IMR-90 (cell line): Measurements from ENCODE around the gene APOL5. TPM values are rescaled to one million over a fixed set of nuclear protein-coding genes. Genes with fewer than 3 reads are reported as not detected.

ENCODE experiments used
- ATAC-seq: fragments of 200-7000 bp; cut with Tn5 transposase; 2 replicates; pipeline ENCODE4 v1.9.1; 2020; ENCODE audit warnings: low read depth, mild to moderate bottlenecking, moderate library complexity
- BruUV-seq: library from RNA; stranded (reverse); fragments of 400-500 nt; replicated peaks from 2 replicates; lab custom pipeline; 2021; lab: Mats Ljungman, UMichigan
- CTCF ChIA-PET: fragments of 300-600 bp; formaldehyde crosslinking; extraction: SDS; loops from one replicate; lab custom pipeline; 2021; ENCODE audit warnings: antibody characterized with exemption; lab: Yijun Ruan, JAX
- POLR2A ChIA-PET: fragments of 300-600 bp; sonication (Branson Sonifier 250); formaldehyde crosslinking; loops from one replicate; lab custom pipeline; 2022; ENCODE audit warnings: antibody characterized with exemption; ENCODE audit not compliant: unreplicated experiment; lab: Charles Lee
- DNase-seq: peaks from one replicate; pipeline ENCODE4 v3.0.0; 2013
- H2AFZ ChIP-seq: replicated peaks from 2 replicates; pipeline ENCODE3; 2013; ENCODE audit warnings: low read length, mild to moderate bottlenecking; ENCODE audit not compliant: poor library complexity
- H2AK5ac ChIP-seq: 2 replicates; pipeline ENCODE4 v1.6.1; 2013; ENCODE audit warnings: low read depth, low read length, inconsistent platforms
- H2AK9ac ChIP-seq: replicated peaks from 2 replicates; pipeline ENCODE3; 2013; ENCODE audit warnings: mild to moderate bottlenecking, low read depth, low read length, moderate library complexity; ENCODE audit not compliant: poor library complexity
- H2BK120ac ChIP-seq: 2 replicates; pipeline ENCODE4 v1.6.1; 2013; ENCODE audit warnings: low read depth, low read length, inconsistent platforms
- H2BK15ac ChIP-seq: 3 replicates; pipeline ENCODE4 v1.6.1; 2013; ENCODE audit warnings: low read depth, low read length, inconsistent platforms
- H2BK20ac ChIP-seq: 2 replicates; pipeline ENCODE4 v1.6.1; 2013; ENCODE audit warnings: low read depth, mild to moderate bottlenecking, inconsistent platforms, low read length, moderate library complexity
- H2BK5ac ChIP-seq: 2 replicates; pipeline ENCODE4 v1.6.1; 2013; ENCODE audit warnings: mild to moderate bottlenecking, low read depth, low read length, inconsistent platforms; ENCODE audit not compliant: poor library complexity, severe bottlenecking
- H3K14ac ChIP-seq: replicated peaks from 2 replicates; pipeline ENCODE4 v1.6.1; 2013; ENCODE audit warnings: low read depth, low read length, inconsistent platforms
- H3K18ac ChIP-seq: 2 replicates; pipeline ENCODE4 v1.6.1; 2013; ENCODE audit warnings: low read depth, low read length, control low read depth
- H3K23ac ChIP-seq: 2 replicates; pipeline ENCODE4 v1.6.1; 2013; ENCODE audit warnings: low read depth, low read length, inconsistent platforms
- H3K27ac ChIP-seq: 2 replicates; pipeline ENCODE4 v1.5.1; 2013; ENCODE audit warnings: mild to moderate bottlenecking, control low read depth, low read length; ENCODE audit not compliant: insufficient read depth
- H3K27me3 ChIP-seq: 2 replicates; pipeline ENCODE4 v1.6.1; 2013; ENCODE audit warnings: low read length; ENCODE audit not compliant: control insufficient read depth, insufficient read depth
- H3K36me3 ChIP-seq: 2 replicates; pipeline ENCODE4 v1.6.1; 2013; ENCODE audit warnings: low read length, mixed read lengths; ENCODE audit not compliant: control insufficient read depth, insufficient read depth
- H3K4ac ChIP-seq: 2 replicates; pipeline ENCODE4 v1.6.1; 2013; ENCODE audit warnings: low read depth, low read length, inconsistent platforms
- H3K4me1 ChIP-seq: 2 replicates; pipeline ENCODE4 v1.6.1; 2013; ENCODE audit warnings: low read length, mixed read lengths; ENCODE audit not compliant: control insufficient read depth, insufficient read depth
- H3K4me2 ChIP-seq: 2 replicates; pipeline ENCODE4 v1.6.1; 2013; ENCODE audit warnings: low read depth, mild to moderate bottlenecking, control low read depth, low read length, moderate library complexity
- H3K4me3 ChIP-seq: 2 replicates; pipeline ENCODE4 v1.5.1; 2013; ENCODE audit warnings: low read depth, mild to moderate bottlenecking, control low read depth, low read length, moderate library complexity; ENCODE audit not compliant: insufficient read depth
- H3K56ac ChIP-seq: 2 replicates; pipeline ENCODE4 v1.6.1; 2013; ENCODE audit warnings: low read length, inconsistent platforms; ENCODE audit not compliant: insufficient read depth; ENCODE audit errors: extremely low read depth
- H3K79me1 ChIP-seq, 2 experiments: 2 replicates each; pipeline ENCODE4 v1.6.1; 2013; ENCODE audit warnings: low read length in 2 of 2, inconsistent platforms in 1 of 2, low read depth in 1 of 2
- H3K9ac ChIP-seq: 2 replicates; pipeline ENCODE4 v1.6.1; 2013; ENCODE audit warnings: low read depth, low read length, control low read depth
- H3K9me1 ChIP-seq: 2 replicates; pipeline ENCODE4 v1.6.1; 2013; ENCODE audit warnings: low read length, inconsistent platforms; ENCODE audit not compliant: insufficient read depth
- H3K9me3 ChIP-seq: 2 replicates; pipeline ENCODE4 v1.6.1; 2013; ENCODE audit warnings: low read length; ENCODE audit not compliant: control insufficient read depth, insufficient read depth
- H4K20me1 ChIP-seq: 2 replicates; pipeline ENCODE4 v1.6.1; 2013; ENCODE audit warnings: low read length, inconsistent platforms; ENCODE audit not compliant: insufficient read depth
- H4K5ac ChIP-seq: 2 replicates; pipeline ENCODE4 v1.6.1; 2013; ENCODE audit warnings: mild to moderate bottlenecking, low read depth, low read length, control low read depth
- H4K8ac ChIP-seq, 2 experiments: 2 replicates each; pipeline ENCODE4 v1.6.1; 2013; ENCODE audit warnings: low read depth in 2 of 2, low read length in 2 of 2, control low read depth in 1 of 2, inconsistent platforms in 1 of 2
- H4K91ac ChIP-seq: 2 replicates; pipeline ENCODE4 v1.6.1; 2013; ENCODE audit warnings: low read depth, low read length, inconsistent platforms; ENCODE audit not compliant: insufficient read depth
- CHD1 ChIP-seq: IDR thresholded peaks from 2 replicates; pipeline ENCODE4 v1.6.1; 2012; ENCODE audit warnings: low read depth, low read length, improper control_type of control experiment
- MAFK ChIP-seq: IDR thresholded peaks from 2 replicates; pipeline ENCODE4 v1.6.1; 2012; ENCODE audit warnings: low read depth, low read length, improper control_type of control experiment
- MXI1 ChIP-seq: IDR thresholded peaks from 2 replicates; pipeline ENCODE4 v1.6.1; 2012; ENCODE audit warnings: low read depth, mild to moderate bottlenecking, low read length, moderate library complexity, borderline replicate concordance
- RAD21 ChIP-seq: IDR thresholded peaks from 2 replicates; pipeline ENCODE4 v1.6.1; 2012; ENCODE audit warnings: low read length, improper control_type of control experiment
- SMC3 ChIP-seq: fragments of 150-350 bp; IDR thresholded peaks from 2 replicates; pipeline ENCODE4 v1.6.1; 2016; ENCODE audit warnings: low read depth, mild to moderate bottlenecking, antibody characterized with exemption, low read length, moderate library complexity
- WGBS, 2 experiments: methylation state at CpG; one replicate each; pipeline versions ENCODE4 v1.1.5 to v1.1.7; 2013; ENCODE audit warnings: missing lambda C conversion rate in 2 of 2; ENCODE audit not compliant: insufficient read length in 1 of 2; ENCODE audit errors: extremely low coverage in 2 of 2; 5-methylcytosine and 5-hydroxymethylcytosine counted together
- dilution Hi-C: fragments of 300-500 bp; cut with HindIII; formaldehyde crosslinking; loops from one replicate; pipeline ENCODE4 v1.14.3; 2018; ENCODE audit warnings: low sequenced_read_pairs; ENCODE audit not compliant: unreplicated experiment
- in situ Hi-C: fragments of 300-500 bp; cut with MboI; formaldehyde crosslinking; loops from 3 replicates; pipeline ENCODE4 v1.14.3; 2019; ENCODE audit warnings: low sequenced_read_pairs, inconsistent platforms, mixed read lengths
- intact Hi-C: fragments of 100-400 bp; cut with micrococcal nuclease; formaldehyde crosslinking; loops from 2 replicates; pipeline ENCODE4 v1.10.0; 2022
- polyA plus RNA-seq, 3 experiments: library from polyadenylated mRNA; depleted of rRNA; stranded (reverse); fragments of >200 nt; gene quantifications; 2 replicates each; pipeline ENCODE4 v1.2.3, GENCODE V29; 2012; ENCODE audit warnings: low replicate concordance in 1 of 3
- total RNA-seq: library from RNA; depleted of rRNA; stranded (reverse); fragments of >200 nt; gene quantifications from 2 replicates; pipeline ENCODE4 v1.2.3, GENCODE V29; 2012
- TF ChIP-seq, protein P1 (sequence below): conservative IDR thresholded peaks from 2 replicates; pipeline ENCODE4 v1.5.1; 2012; ENCODE audit warnings: mild to moderate bottlenecking, low read depth, low read length, improper control_type of control experiment
- TF ChIP-seq, protein P2 (sequence below): fragments of 150-350 bp; IDR thresholded peaks from 2 replicates; pipeline ENCODE4 v1.6.1; 2017; ENCODE audit warnings: mild to moderate bottlenecking, antibody characterized with exemption, low read length, low read depth

Gene APOL5
- total and polyA plus RNA-seq, 2 of the 4 experiments (the other 2 are of a cell fraction): 0.15 to 0.18 TPM

DNA sequence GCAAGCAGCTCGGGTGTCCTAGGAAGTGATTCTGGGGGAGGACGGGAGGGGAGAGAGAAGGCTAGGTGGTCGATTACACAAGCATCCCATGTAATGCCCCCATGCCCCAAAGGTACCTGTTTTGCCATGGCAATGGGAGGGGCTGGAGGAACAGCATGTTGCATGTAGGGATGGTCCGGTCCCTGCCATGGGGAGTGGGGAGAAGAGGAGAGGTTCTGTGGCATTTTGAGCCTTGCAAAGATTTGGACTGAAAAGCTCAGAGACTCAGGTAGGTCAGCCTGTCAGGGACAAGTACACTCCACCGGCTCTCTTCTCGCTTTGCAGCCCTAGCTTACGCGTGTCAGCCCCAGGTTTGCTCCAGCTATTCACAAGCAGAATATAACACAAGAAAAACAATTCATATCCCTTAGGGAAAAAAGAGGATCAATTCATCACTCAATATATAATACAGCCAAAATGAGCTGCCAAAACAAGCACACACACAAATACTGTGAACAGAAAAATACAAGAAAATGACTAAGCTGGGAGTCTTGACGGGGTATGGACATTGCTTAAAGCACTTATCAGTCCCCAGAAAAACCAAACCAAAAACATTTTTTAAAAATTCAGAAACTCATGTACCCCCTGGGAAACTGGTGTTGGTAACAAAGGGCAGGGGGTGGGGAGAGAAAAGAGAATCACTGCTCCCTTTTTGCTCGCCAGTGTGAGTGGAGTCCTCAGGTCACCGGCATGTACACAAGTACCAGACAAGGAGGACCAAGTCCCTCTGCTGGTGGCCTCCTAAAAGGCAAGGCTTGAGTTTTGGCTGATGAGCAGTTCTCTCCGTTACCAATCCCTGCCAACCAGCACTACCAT, 21.6 kb downstream of the APOL5 start:
- intact Hi-C loops: loop anchor here (5.0 kb wide), 1 partner anchor 387 kb away; no protein-coding TSS in a partner anchor
- Histone ChIP-seq H3K79me1 (peaks cover 13 to 39% of the 10 kb centered on the region in 2 experiments; a peak in 3 of 4 replicates), H3K18ac (no peak overlapping the region), H3K14ac (no peak overlapping the region), H3K56ac (no peak overlapping the region), H3K4ac (no peak overlapping the region), H2BK20ac (no peak overlapping the region), H3K4me3 (no peak overlapping the region), H3K4me2 (no peak overlapping the region), H2BK15ac (no peak overlapping the region), H3K9me3 (no peaks in the 10 kb centered on the region), H2BK5ac (no peak overlapping the region), H2AFZ (no peak overlapping the region), H3K4me1 (peaks cover 15% of the 10 kb centered on the region), H4K20me1 (peaks cover 8% of the 10 kb centered on the region; the same call in 1 of the 2 replicates), H4K91ac (no peak overlapping the region), H3K36me3 (peaks cover 36% of the 10 kb centered on the region), H2BK120ac (no peak overlapping the region), H4K8ac (no peak overlapping the region), H2AK9ac (no peak overlapping the region), H3K27ac (no peak overlapping the region), H3K23ac (no peak overlapping the region), H3K9me1 (peaks cover 20% of the 10 kb centered on the region), H3K9ac (no peak overlapping the region), H4K5ac (no peak overlapping the region), H2AK5ac (no peak overlapping the region), H3K27me3 (no peaks in the 10 kb centered on the region)
- ATAC-seq (no peak), DNase-seq (no peak)
- dilution Hi-C loops: no loop called here
- no TSS peak for BruUV-seq
- POLR2A ChIA-PET: no interaction called here
- CTCF ChIA-PET: interaction anchor here (0.5 kb wide), 1 partner anchor 1720 kb away, joined by 4 read pairs; no protein-coding TSS in a partner anchor
- in situ Hi-C loops: no loop called here
- 92% methylated on average over 4 of the region's 12 CpGs; no CpG with 5 or more reads in 1 of the 2 experiments for WGBS, 2 experiments
- TF ChIP-seq, protein P1, sequence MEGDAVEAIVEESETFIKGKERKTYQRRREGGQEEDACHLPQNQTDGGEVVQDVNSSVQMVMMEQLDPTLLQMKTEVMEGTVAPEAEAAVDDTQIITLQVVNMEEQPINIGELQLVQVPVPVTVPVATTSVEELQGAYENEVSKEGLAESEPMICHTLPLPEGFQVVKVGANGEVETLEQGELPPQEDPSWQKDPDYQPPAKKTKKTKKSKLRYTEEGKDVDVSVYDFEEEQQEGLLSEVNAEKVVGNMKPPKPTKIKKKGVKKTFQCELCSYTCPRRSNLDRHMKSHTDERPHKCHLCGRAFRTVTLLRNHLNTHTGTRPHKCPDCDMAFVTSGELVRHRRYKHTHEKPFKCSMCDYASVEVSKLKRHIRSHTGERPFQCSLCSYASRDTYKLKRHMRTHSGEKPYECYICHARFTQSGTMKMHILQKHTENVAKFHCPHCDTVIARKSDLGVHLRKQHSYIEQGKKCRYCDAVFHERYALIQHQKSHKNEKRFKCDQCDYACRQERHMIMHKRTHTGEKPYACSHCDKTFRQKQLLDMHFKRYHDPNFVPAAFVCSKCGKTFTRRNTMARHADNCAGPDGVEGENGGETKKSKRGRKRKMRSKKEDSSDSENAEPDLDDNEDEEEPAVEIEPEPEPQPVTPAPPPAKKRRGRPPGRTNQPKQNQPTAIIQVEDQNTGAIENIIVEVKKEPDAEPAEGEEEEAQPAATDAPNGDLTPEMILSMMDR: peak; percentile 20; the same call in 1 of the 2 replicates
- TF ChIP-seq SMC3: 0 out of 2 replicates have a peak, but pooled peaks have one; percentile 13
- TF ChIP-seq, protein P2, sequence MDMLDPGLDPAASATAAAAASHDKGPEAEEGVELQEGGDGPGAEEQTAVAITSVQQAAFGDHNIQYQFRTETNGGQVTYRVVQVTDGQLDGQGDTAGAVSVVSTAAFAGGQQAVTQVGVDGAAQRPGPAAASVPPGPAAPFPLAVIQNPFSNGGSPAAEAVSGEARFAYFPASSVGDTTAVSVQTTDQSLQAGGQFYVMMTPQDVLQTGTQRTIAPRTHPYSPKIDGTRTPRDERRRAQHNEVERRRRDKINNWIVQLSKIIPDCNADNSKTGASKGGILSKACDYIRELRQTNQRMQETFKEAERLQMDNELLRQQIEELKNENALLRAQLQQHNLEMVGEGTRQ: no peak
- no peak for TF ChIP-seq MXI1
- TF ChIP-seq CHD1: no peak
- TF ChIP-seq MAFK: no peak
- no peak for TF ChIP-seq RAD21
